Mammary microvascular endothelial cell (primary cell): ENCODE measurements around the gene BMS1. TPM values are rescaled to one million over a fixed set of nuclear protein-coding genes. Genes with fewer than 3 reads are reported as not detected.

Source experiments
- total RNA-seq: library from RNA; depleted of rRNA; stranded (reverse); fragments of >200 nt; gene quantifications from 2 replicates; pipeline ENCODE4 v1.2.3, GENCODE V29; 2015

The BMS1 gene
- total RNA-seq, result 14.4 and 16.7 TPM in 2 replicates

DNA sequence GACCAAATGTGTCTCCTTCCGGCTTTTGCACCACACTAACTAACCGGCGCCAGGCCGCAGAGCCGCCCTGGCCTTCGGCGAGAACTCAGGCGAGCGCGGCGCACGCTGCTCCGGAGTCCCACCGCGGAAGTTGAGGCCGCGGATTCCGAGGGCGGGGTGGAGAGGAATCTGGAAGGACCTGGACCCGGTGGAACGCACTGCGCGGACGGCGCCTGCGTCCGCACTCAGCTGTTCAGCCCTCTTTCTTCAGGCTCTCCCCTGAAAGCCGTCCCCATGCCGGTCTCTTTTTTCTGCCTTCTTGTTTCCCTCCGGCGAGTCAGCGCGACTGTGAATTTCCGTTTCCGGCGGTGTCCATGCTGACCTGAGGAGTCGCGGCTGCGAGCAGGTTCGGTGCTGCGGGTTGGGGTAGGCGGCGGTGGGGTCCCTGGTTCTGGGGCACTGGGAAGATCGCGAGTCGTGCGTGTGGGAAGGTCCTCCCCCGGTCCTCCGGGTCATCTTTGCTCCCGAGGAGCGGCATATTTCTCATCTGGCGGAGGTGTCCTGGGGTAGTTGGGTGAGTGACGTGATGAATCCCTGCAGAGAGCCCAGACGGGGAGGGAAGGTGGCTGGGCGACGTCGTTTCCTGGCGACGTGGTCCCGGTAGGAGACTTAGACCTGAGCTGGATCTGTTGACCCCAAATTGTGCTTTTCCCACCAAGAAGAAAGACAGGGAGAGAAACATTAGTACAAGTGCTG, at the start of gene BMS1:
BMS1 (plus strand) TSS at position 350 of the 735 bp plus-strand sequence. CDS start 1,600 bp downstream, outside the sequence.

Other genes with a start within 250 kb of the BMS1 start
- 9.0 and 17.5 TPM in 2 replicates for gene ZNF33B, start 144.2 kb upstream of the BMS1 start, total RNA-seq